Brain microvascular endothelial cell (primary cell): ENCODE data around the gene XRCC4.
"Not testable (repeated sequence)": the region's sequence is repeated elsewhere in the genome, so short reads cannot be mapped to it uniquely, and the experiment has no call there.

Experiments
- DNase-seq: peaks from one replicate; pipeline ENCODE4 v3.0.0-alpha.2; 2020
- H3K27ac ChIP-seq: fragments of 250-450 bp; sonication (Bioruptor Pico); 2 replicates; pipeline ENCODE4 v1.5.1; 2020; ENCODE audit warnings: mild to moderate bottlenecking, moderate library complexity
- H3K27me3 ChIP-seq: fragments of 250-450 bp; sonication (Bioruptor Pico); replicated peaks from 2 replicates; pipeline ENCODE4 v1.5.1; 2020; ENCODE audit warnings: mild to moderate bottlenecking
- H3K36me3 ChIP-seq: fragments of 250-450 bp; sonication (Bioruptor Pico); replicated peaks from 2 replicates; pipeline ENCODE4 v1.5.1; 2020; ENCODE audit warnings: mild to moderate bottlenecking
- H3K4me3 ChIP-seq: 2 replicates; pipeline ENCODE4 v1.5.1; 2011; ENCODE audit warnings: low read depth, mild to moderate bottlenecking, control low read depth, low read length, moderate library complexity
- CTCF ChIP-seq: IDR thresholded peaks from 2 replicates; pipeline ENCODE4 v1.5.1; 2011; ENCODE audit warnings: low read depth, mild to moderate bottlenecking, moderate library complexity, low read length, control low read depth, inconsistent platforms; ENCODE audit errors: missing control alignments
- in situ Hi-C: cut with HindIII; loops from 2 replicates; pipeline ENCODE4 v1.10.0; 2017; ENCODE audit warnings: low sequenced_read_pairs, low pct_ligation_motif_present

XRCC4 gene

GRCh38 chr5:83246071-83246470 is 168.7 kb downstream of the XRCC4 start:
- Histone ChIP-seq H3K27ac (no peak overlapping the region), H3K27me3 (no peaks in the 10 kb centered on the region), H3K36me3 (no peaks in the 10 kb centered on the region), H3K4me3 (no peak overlapping the region)
- TF ChIP-seq CTCF, result no peak
- no peak for DNase-seq
- in situ Hi-C loops, result no loop called here

DNA sequence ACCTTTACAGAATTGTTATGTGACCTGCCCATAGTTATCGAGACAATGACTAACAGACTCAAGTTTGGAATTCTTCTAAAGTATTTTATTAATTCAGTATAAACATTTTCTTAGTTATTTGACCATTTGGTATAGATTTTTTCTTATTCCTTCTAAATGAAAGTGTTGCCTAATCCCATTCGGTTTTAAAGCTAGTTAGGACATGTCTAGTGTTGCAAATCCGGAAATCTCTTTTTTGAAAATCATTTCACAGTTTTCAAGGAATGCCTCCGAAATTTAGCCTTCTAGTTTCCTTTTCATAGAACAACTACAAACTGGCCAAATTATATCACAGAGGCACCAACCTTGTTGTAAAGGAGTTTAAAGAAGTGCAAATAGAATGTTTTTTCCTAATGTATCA is 171.8 kb downstream of the XRCC4 start:
- Histone ChIP-seq H3K27me3 (no peaks in the 10 kb centered on the region), H3K4me3 (no peak overlapping the region), H3K36me3 (no peaks in the 10 kb centered on the region), H3K27ac (no peak overlapping the region)
- no peak for DNase-seq
- TF ChIP-seq CTCF, result no peak
- in situ Hi-C loops, result no loop called here

DNA sequence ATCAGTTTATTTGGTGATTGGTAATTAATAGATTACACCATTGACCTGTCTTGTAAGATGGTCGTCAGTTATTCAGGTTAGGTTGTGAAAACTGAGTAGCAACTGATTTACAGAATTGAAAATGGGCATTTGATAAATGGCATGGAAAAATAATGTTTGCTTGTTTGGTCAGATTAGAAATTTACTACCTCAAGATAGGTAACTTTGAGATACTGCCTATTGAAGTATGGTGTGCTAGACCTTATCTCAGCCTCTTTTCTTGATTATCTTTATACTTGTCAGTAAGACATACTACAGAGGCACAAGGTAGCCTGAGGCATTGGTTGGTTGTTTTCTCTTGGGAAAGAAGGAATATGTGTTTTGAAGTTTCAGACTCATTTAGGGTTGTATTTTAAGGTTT is 174.5 kb downstream of the XRCC4 start:
- no peak overlapping the region for H3K4me3 ChIP-seq
- H3K27me3 ChIP-seq, result no peaks in the 10 kb centered on the region
- in situ Hi-C loops, result no loop called here
- no peak for TF ChIP-seq CTCF
- H3K36me3 ChIP-seq, result no peaks in the 10 kb centered on the region
- DNase-seq, result no peak
- no peak overlapping the region for H3K27ac ChIP-seq

- Histone ChIP-seq H3K27me3 (no peaks in the 10 kb centered on the region), H3K36me3 (no peaks in the 10 kb centered on the region), H3K27ac (no peak overlapping the region), H3K4me3 (no peak overlapping the region)
- TF ChIP-seq CTCF, result no peak
- DNase-seq, result no peak
- in situ Hi-C loops, result no loop called here
These were observed 176.4 kb downstream of the XRCC4 start for GRCh38 chr5:83253720-83254119.

GRCh38 chr5:83255268-83255667 is 177.9 kb downstream of the XRCC4 start:
- no peak for TF ChIP-seq CTCF
- no peak overlapping the region for H3K27ac ChIP-seq
- H3K27me3 ChIP-seq, result no peaks in the 10 kb centered on the region
- no peak overlapping the region for H3K4me3 ChIP-seq
- H3K36me3 ChIP-seq, result no peaks in the 10 kb centered on the region
- in situ Hi-C loops, result no loop called here
- no peak for DNase-seq

- in situ Hi-C loops, result no loop called here
- no peak for TF ChIP-seq CTCF
- H3K27ac ChIP-seq, result no peak overlapping the region
- H3K4me3 ChIP-seq, result no peak overlapping the region
- no peaks in the 10 kb centered on the region for H3K36me3 ChIP-seq
- no peak for DNase-seq
- no peaks in the 10 kb centered on the region for H3K27me3 ChIP-seq
These were observed 178.9 kb downstream of the XRCC4 start for GRCh38 chr5:83256091-83256780.

DNA sequence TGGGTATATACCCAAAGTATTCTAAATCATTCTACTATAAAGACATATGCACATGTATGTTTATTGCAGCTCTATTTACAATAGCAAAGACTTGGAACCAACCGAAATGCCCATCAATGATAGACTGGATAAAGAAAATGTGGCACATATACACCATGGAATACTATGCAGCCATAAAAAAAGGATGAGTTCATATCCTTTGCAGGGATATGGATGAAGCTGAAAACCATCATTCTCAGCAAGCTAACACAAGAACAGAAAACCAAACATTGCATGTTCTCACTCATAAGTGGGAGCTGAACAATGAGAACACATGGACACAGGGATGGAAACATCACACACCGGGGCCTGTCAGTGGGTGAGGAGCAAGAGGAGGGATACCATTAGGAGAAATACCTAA is 180.3 kb downstream of the XRCC4 start:
- H3K4me3 ChIP-seq, H3K36me3 ChIP-seq, H3K27ac ChIP-seq, H3K27me3 ChIP-seq, DNase-seq, in situ Hi-C loops: not testable (repeated sequence)
